ENCODE measurements around the gene OTUD7B. TPM values are rescaled to one million over a fixed set of nuclear protein-coding genes. Genes with fewer than 3 reads are reported as not detected.

Gene OTUD7B
- total and polyA plus RNA-seq, 2 of the 8 experiments (the other 6 are each of a cell fraction or from before 2014, with no cell fraction given): 4.2 to 21.5 TPM

GRCh38 chr1:150010393-150011115 is at the start of gene OTUD7B (continued):
- no peak for TF ChIP-seq ZNF274 (IDR thresholded peaks at IDR 0.05; ENCODE audit: borderline replicate concordance, extremely low read depth, low read length)
- TF ChIP-seq SIN3A (conservative IDR thresholded peaks at IDR 0.05 in 1 of 2, IDR thresholded peaks at IDR 0.05 in 1 of 2; ENCODE audit: low read depth in 1 of 2, low read length in 2 of 2): peak in 1 of 2 experiments; percentile 89; a peak in 2 of 4 replicates
- peak; percentile 94 for TF ChIP-seq TBP (IDR thresholded peaks at IDR 0.05; ENCODE audit: low read depth, low read length)
- TF ChIP-seq CHD1 (IDR thresholded peaks at IDR 0.05; ENCODE audit: low read depth, low read length): no peak

Data from H1 (cell line).